IMR-90 (cell line): ENCODE data around the gene SLC30A7. TPM values are rescaled to one million over a fixed set of nuclear protein-coding genes. Genes with fewer than 3 reads are reported as not detected.
A peak's percentile ranks its signal among the peaks of the same experiment; 100 is the strongest.
"Not testable (repeated sequence)": the region's sequence is repeated elsewhere in the genome, so short reads cannot be mapped to it uniquely, and the experiment has no call there.

ENCODE experiments used
- ATAC-seq: fragments of 200-7000 bp; cut with Tn5 transposase; 2 replicates; pipeline ENCODE4 v1.9.1; 2020; ENCODE audit warnings: low read depth, mild to moderate bottlenecking, moderate library complexity
- BruUV-seq: library from RNA; stranded (reverse); fragments of 400-500 nt; replicated peaks from 2 replicates; lab custom pipeline; 2021; lab: Mats Ljungman, UMichigan
- CTCF ChIA-PET: fragments of 300-600 bp; formaldehyde crosslinking; extraction: SDS; loops from one replicate; lab custom pipeline; 2021; ENCODE audit warnings: antibody characterized with exemption; lab: Yijun Ruan, JAX
- POLR2A ChIA-PET: fragments of 300-600 bp; sonication (Branson Sonifier 250); formaldehyde crosslinking; loops from one replicate; lab custom pipeline; 2022; ENCODE audit warnings: antibody characterized with exemption; ENCODE audit not compliant: unreplicated experiment; lab: Charles Lee
- DNase-seq: peaks from one replicate; pipeline ENCODE4 v3.0.0; 2013
- H2AFZ ChIP-seq: replicated peaks from 2 replicates; pipeline ENCODE3; 2013; ENCODE audit warnings: low read length, mild to moderate bottlenecking; ENCODE audit not compliant: poor library complexity
- H2AK5ac ChIP-seq: 2 replicates; pipeline ENCODE4 v1.6.1; 2013; ENCODE audit warnings: low read depth, low read length, inconsistent platforms
- H2AK9ac ChIP-seq: replicated peaks from 2 replicates; pipeline ENCODE3; 2013; ENCODE audit warnings: mild to moderate bottlenecking, low read depth, low read length, moderate library complexity; ENCODE audit not compliant: poor library complexity
- H2BK120ac ChIP-seq: 2 replicates; pipeline ENCODE4 v1.6.1; 2013; ENCODE audit warnings: low read depth, low read length, inconsistent platforms
- H2BK15ac ChIP-seq: 3 replicates; pipeline ENCODE4 v1.6.1; 2013; ENCODE audit warnings: low read depth, low read length, inconsistent platforms
- H2BK20ac ChIP-seq: 2 replicates; pipeline ENCODE4 v1.6.1; 2013; ENCODE audit warnings: low read depth, mild to moderate bottlenecking, inconsistent platforms, low read length, moderate library complexity
- H2BK5ac ChIP-seq: 2 replicates; pipeline ENCODE4 v1.6.1; 2013; ENCODE audit warnings: mild to moderate bottlenecking, low read depth, low read length, inconsistent platforms; ENCODE audit not compliant: poor library complexity, severe bottlenecking
- H3K14ac ChIP-seq: replicated peaks from 2 replicates; pipeline ENCODE4 v1.6.1; 2013; ENCODE audit warnings: low read depth, low read length, inconsistent platforms
- H3K18ac ChIP-seq: 2 replicates; pipeline ENCODE4 v1.6.1; 2013; ENCODE audit warnings: low read depth, low read length, control low read depth
- H3K23ac ChIP-seq: 2 replicates; pipeline ENCODE4 v1.6.1; 2013; ENCODE audit warnings: low read depth, low read length, inconsistent platforms
- H3K27ac ChIP-seq: 2 replicates; pipeline ENCODE4 v1.5.1; 2013; ENCODE audit warnings: mild to moderate bottlenecking, control low read depth, low read length; ENCODE audit not compliant: insufficient read depth
- H3K27me3 ChIP-seq: 2 replicates; pipeline ENCODE4 v1.6.1; 2013; ENCODE audit warnings: low read length; ENCODE audit not compliant: control insufficient read depth, insufficient read depth
- H3K36me3 ChIP-seq: 2 replicates; pipeline ENCODE4 v1.6.1; 2013; ENCODE audit warnings: low read length, mixed read lengths; ENCODE audit not compliant: control insufficient read depth, insufficient read depth
- H3K4ac ChIP-seq: 2 replicates; pipeline ENCODE4 v1.6.1; 2013; ENCODE audit warnings: low read depth, low read length, inconsistent platforms
- H3K4me1 ChIP-seq: 2 replicates; pipeline ENCODE4 v1.6.1; 2013; ENCODE audit warnings: low read length, mixed read lengths; ENCODE audit not compliant: control insufficient read depth, insufficient read depth
- H3K4me2 ChIP-seq: 2 replicates; pipeline ENCODE4 v1.6.1; 2013; ENCODE audit warnings: low read depth, mild to moderate bottlenecking, control low read depth, low read length, moderate library complexity
- H3K4me3 ChIP-seq: 2 replicates; pipeline ENCODE4 v1.5.1; 2013; ENCODE audit warnings: low read depth, mild to moderate bottlenecking, control low read depth, low read length, moderate library complexity; ENCODE audit not compliant: insufficient read depth
- H3K56ac ChIP-seq: 2 replicates; pipeline ENCODE4 v1.6.1; 2013; ENCODE audit warnings: low read length, inconsistent platforms; ENCODE audit not compliant: insufficient read depth; ENCODE audit errors: extremely low read depth
- H3K79me1 ChIP-seq, 2 experiments: 2 replicates each; pipeline ENCODE4 v1.6.1; 2013; ENCODE audit warnings: low read length in 2 of 2, inconsistent platforms in 1 of 2, low read depth in 1 of 2
- H3K9ac ChIP-seq: 2 replicates; pipeline ENCODE4 v1.6.1; 2013; ENCODE audit warnings: low read depth, low read length, control low read depth
- H3K9me1 ChIP-seq: 2 replicates; pipeline ENCODE4 v1.6.1; 2013; ENCODE audit warnings: low read length, inconsistent platforms; ENCODE audit not compliant: insufficient read depth
- H3K9me3 ChIP-seq: 2 replicates; pipeline ENCODE4 v1.6.1; 2013; ENCODE audit warnings: low read length; ENCODE audit not compliant: control insufficient read depth, insufficient read depth
- H4K20me1 ChIP-seq: 2 replicates; pipeline ENCODE4 v1.6.1; 2013; ENCODE audit warnings: low read length, inconsistent platforms; ENCODE audit not compliant: insufficient read depth
- H4K5ac ChIP-seq: 2 replicates; pipeline ENCODE4 v1.6.1; 2013; ENCODE audit warnings: mild to moderate bottlenecking, low read depth, low read length, control low read depth
- H4K8ac ChIP-seq, 2 experiments: 2 replicates each; pipeline ENCODE4 v1.6.1; 2013; ENCODE audit warnings: low read depth in 2 of 2, low read length in 2 of 2, control low read depth in 1 of 2, inconsistent platforms in 1 of 2
- H4K91ac ChIP-seq: 2 replicates; pipeline ENCODE4 v1.6.1; 2013; ENCODE audit warnings: low read depth, low read length, inconsistent platforms; ENCODE audit not compliant: insufficient read depth
- WGBS, 2 experiments: methylation state at CpG; one replicate each; pipeline versions ENCODE4 v1.1.5 to v1.1.7; 2013; ENCODE audit warnings: missing lambda C conversion rate in 2 of 2; ENCODE audit not compliant: insufficient read length in 1 of 2; ENCODE audit errors: extremely low coverage in 2 of 2; 5-methylcytosine and 5-hydroxymethylcytosine counted together
- dilution Hi-C: fragments of 300-500 bp; cut with HindIII; formaldehyde crosslinking; loops from one replicate; pipeline ENCODE4 v1.14.3; 2018; ENCODE audit warnings: low sequenced_read_pairs; ENCODE audit not compliant: unreplicated experiment
- in situ Hi-C: fragments of 300-500 bp; cut with MboI; formaldehyde crosslinking; loops from 3 replicates; pipeline ENCODE4 v1.14.3; 2019; ENCODE audit warnings: low sequenced_read_pairs, inconsistent platforms, mixed read lengths
- intact Hi-C: fragments of 100-400 bp; cut with micrococcal nuclease; formaldehyde crosslinking; loops from 2 replicates; pipeline ENCODE4 v1.10.0; 2022
- polyA plus RNA-seq, 3 experiments: library from polyadenylated mRNA; depleted of rRNA; stranded (reverse); fragments of >200 nt; gene quantifications; 2 replicates each; pipeline ENCODE4 v1.2.3, GENCODE V29; 2012; ENCODE audit warnings: low replicate concordance in 1 of 3
- total RNA-seq: library from RNA; depleted of rRNA; stranded (reverse); fragments of >200 nt; gene quantifications from 2 replicates; pipeline ENCODE4 v1.2.3, GENCODE V29; 2012

Gene SLC30A7
- total and polyA plus RNA-seq, 2 of the 4 experiments (the other 2 are of a cell fraction) = 8.4 to 60.2 TPM

DNA sequence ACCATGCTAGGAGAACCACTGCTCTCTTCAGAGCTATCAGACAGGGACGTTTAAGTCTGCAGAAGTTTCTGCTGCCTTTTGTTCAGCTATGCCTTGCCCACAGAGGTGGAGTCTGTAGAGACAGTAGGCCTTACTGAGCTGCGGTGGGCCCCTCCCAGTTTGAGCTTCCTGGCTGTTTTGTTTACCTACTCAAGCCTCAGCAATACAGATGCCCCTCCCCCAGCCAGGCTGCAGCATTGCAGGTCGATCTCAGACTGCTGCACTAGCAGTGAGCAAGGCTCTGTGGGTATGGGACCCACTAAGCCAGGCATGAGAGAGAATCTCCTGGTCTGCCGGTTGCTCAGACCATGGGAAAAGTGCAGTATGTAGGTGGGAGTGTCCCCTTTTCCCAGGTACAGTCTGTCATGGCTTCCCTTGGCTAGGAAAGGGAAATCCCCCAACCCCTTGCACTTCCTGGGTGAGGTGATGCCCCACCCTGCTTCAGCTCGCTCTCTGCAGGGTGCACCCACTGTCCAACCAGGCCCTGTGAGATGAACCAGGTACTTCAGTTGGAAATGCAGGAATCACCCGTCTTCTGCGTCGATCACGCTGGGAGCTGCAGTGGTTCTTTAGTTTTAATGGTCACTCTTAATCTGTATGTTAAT lies 53.7 kb downstream of the SLC30A7 start:
- H3K27ac ChIP-seq, H3K9me3 ChIP-seq, H3K9ac ChIP-seq, BruUV-seq, dilution Hi-C loops, H3K4me2 ChIP-seq, H2BK15ac ChIP-seq, H3K9me1 ChIP-seq, H3K4me1 ChIP-seq, in situ Hi-C loops, H4K5ac ChIP-seq, POLR2A ChIA-PET, H3K4ac ChIP-seq, H3K18ac ChIP-seq, intact Hi-C loops, H2AK9ac ChIP-seq, H2BK5ac ChIP-seq, H3K36me3 ChIP-seq, H3K27me3 ChIP-seq, H2BK120ac ChIP-seq, H3K4me3 ChIP-seq, H3K56ac ChIP-seq, H2AFZ ChIP-seq, H2BK20ac ChIP-seq, H4K20me1 ChIP-seq, H4K8ac ChIP-seq, H4K91ac ChIP-seq: not testable (repeated sequence)
- CTCF ChIA-PET = interaction anchor here (0.6 to 1.1 kb wide), 2 partner anchors 11 to 70 kb away, joined by 4 to 5 read pairs; no protein-coding TSS in a partner anchor
- H2AK5ac ChIP-seq = peak overlapping the region; percentile 59; the same call in 1 of the 2 replicates
- DNase-seq (peak; percentile 10), ATAC-seq (peak; percentile 58)
- WGBS, 2 experiments = 20% methylated on average over 1 of the region's 9 CpGs; no CpG with 5 or more reads in 1 of the 2 experiments
- peaks cover 15 to 36% of the 10 kb centered on the region in 2 experiments for H3K79me1 ChIP-seq
- H3K23ac ChIP-seq = 0 out of 2 replicates have a peak overlapping the region, but pooled peaks have one; percentile 21
- 0 out of 2 replicates have a peak overlapping the region, but pooled peaks have one; percentile 30 for H3K14ac ChIP-seq
